HFF-Myc (cell line): ENCODE data around the gene PSORS1C1.

Source experiments
- DNase-seq: peaks from one replicate; pipeline ENCODE4 v3.0.0-alpha.2; 2011; ENCODE audit warnings: low read depth; ENCODE audit errors: extremely low read depth
- H3K4me3 ChIP-seq: replicated peaks from 2 replicates; pipeline ENCODE4 v1.5.1; 2011; ENCODE audit warnings: low read depth, mild to moderate bottlenecking, control low read depth, low read length
- CTCF ChIP-seq: IDR thresholded peaks from 2 replicates; pipeline ENCODE4 v1.5.1; 2012; ENCODE audit warnings: mild to moderate bottlenecking, low read depth, low read length, control low read depth; ENCODE audit errors: missing control alignments

PSORS1C1 gene

GRCh38 chr6:31125586-31126363 lies 11.2 kb downstream of the PSORS1C1 start:
- no peak overlapping the region for H3K4me3 ChIP-seq
- DNase-seq: no peak
- no peak for TF ChIP-seq CTCF

GRCh38 chr6:31126396-31127175 lies 12.0 kb downstream of the PSORS1C1 start:
- no peak for TF ChIP-seq CTCF
- H3K4me3 ChIP-seq: no peak overlapping the region
- no peak for DNase-seq

GRCh38 chr6:31128093-31128676 lies 13.6 kb downstream of the PSORS1C1 start:
- peak; percentile 89 for TF ChIP-seq CTCF
- no peak for DNase-seq
- H3K4me3 ChIP-seq: no peak overlapping the region

- no peak overlapping the region for H3K4me3 ChIP-seq
- TF ChIP-seq CTCF: no peak
- DNase-seq: no peak
Measured at GRCh38 chr6:31129130-31129529, 14.5 kb downstream of the PSORS1C1 start.

GRCh38 chr6:31130751-31131150 lies 16.2 kb downstream of the PSORS1C1 start:
- H3K4me3 ChIP-seq: no peak overlapping the region
- TF ChIP-seq CTCF: no peak
- no peak for DNase-seq

- no peak overlapping the region for H3K4me3 ChIP-seq
- no peak for DNase-seq
- no peak for TF ChIP-seq CTCF
Measured at GRCh38 chr6:31131595-31131994, 17.0 kb downstream of the PSORS1C1 start.
